ENCODE measurements around the gene HIVEP3.

DNA sequence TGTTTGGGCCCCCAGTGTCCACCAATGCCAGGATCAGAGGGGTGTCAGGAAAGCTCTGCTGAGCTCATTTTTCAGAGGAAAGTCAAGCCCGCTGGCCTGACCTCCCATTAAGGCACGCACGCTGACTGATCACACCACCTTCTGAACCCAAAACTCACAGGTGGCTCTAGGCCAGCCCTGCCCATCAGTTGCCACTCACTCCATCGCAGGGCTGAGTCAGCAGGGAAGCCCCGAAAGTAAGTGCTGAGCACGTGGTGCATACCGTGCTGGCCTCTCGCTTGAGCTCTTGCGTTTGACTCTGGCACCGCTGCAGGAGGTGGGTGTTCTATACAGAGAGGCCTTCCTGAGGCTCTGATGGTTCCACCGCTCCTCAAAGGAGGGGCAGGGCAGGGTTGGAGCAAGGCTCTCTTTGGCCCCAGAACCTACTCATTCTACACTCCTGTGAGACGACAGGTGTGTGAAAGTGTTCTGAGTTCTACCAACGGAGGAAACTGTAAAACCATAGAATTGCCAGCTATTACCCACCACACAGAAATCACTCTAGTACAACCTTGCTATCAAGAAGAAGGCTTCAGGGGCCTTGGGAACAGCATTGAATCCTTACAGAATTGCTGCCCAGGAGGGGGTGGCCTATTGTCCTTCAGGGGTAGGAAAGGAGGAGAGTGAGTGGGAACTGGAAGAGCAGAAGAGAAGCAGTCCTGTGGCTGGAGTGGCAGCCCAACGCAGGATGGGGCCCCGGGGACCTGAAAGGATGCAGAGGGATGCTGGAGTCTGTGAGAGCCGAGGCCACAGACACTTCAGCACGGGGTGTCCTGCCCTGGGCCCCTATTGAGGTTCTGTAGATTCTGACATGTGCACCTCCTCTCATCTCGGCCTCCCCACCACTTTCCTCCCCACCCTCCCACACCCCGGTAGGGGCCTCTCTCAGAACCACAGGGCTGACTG, 219.5 kb downstream of the HIVEP3 start:
- TF ChIP-seq, protein P1, sequence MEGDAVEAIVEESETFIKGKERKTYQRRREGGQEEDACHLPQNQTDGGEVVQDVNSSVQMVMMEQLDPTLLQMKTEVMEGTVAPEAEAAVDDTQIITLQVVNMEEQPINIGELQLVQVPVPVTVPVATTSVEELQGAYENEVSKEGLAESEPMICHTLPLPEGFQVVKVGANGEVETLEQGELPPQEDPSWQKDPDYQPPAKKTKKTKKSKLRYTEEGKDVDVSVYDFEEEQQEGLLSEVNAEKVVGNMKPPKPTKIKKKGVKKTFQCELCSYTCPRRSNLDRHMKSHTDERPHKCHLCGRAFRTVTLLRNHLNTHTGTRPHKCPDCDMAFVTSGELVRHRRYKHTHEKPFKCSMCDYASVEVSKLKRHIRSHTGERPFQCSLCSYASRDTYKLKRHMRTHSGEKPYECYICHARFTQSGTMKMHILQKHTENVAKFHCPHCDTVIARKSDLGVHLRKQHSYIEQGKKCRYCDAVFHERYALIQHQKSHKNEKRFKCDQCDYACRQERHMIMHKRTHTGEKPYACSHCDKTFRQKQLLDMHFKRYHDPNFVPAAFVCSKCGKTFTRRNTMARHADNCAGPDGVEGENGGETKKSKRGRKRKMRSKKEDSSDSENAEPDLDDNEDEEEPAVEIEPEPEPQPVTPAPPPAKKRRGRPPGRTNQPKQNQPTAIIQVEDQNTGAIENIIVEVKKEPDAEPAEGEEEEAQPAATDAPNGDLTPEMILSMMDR (IDR thresholded peaks at IDR 0.05), result no peak
- no peak for TF ChIP-seq POLR2A (IDR thresholded peaks at IDR 0.05)

Measured in right lobe of liver (tissue), 4 donors.